K562 (cell line): ENCODE data around the gene NT5C1A. TPM values are rescaled to one million over a fixed set of nuclear protein-coding genes. Genes with fewer than 3 reads are reported as not detected.

Experiments used
- ARNT ChIP-seq, 2 experiments: fragments of 450-650 bp; IDR thresholded peaks; 2 replicates each; pipeline ENCODE4 v1.6.1; 2016; ENCODE audit warnings: mild to moderate bottlenecking in 1 of 2
- CXXC5 ChIP-seq: fragments of 250-450 bp; sonication (Bioruptor Pico); IDR thresholded peaks from 2 replicates; pipeline ENCODE4 v1.8.0; 2022; ENCODE audit warnings: inconsistent platforms, mild to moderate bottlenecking, moderate library complexity
- DIDO1 ChIP-seq: fragments of 450-650 bp; IDR thresholded peaks from 2 replicates; pipeline ENCODE4 v1.6.1; 2016; ENCODE audit warnings: low read depth, missing biosample characterization, missing genetic modification characterization
- FOSL1 ChIP-seq: fragments of 200-800 bp; sonication (Bioruptor generic); conservative IDR thresholded peaks from 2 replicates; pipeline ENCODE4 v1.6.1; 2016; ENCODE audit warnings: missing genetic modification characterization, missing compliant biosample characterization
- FOXK1 ChIP-seq: sonication (generic); formaldehyde crosslinking; IDR thresholded peaks from 2 replicates; pipeline ENCODE4 v1.8.0; 2022; ENCODE audit warnings: missing genetic modification reagents, mild to moderate bottlenecking, borderline replicate concordance
- KAT8 ChIP-seq: fragments of 450-650 bp; IDR thresholded peaks from 2 replicates; pipeline ENCODE4 v1.6.1; 2016; ENCODE audit warnings: low read depth, mild to moderate bottlenecking
- PCBP1 ChIP-seq: fragments of 200-400 bp; formaldehyde crosslinking; IDR thresholded peaks from 2 replicates; pipeline ENCODE4 v1.6.1; 2018; ENCODE audit warnings: mild to moderate bottlenecking, low read depth, low read length; ENCODE audit not compliant: poor library complexity, severe bottlenecking
- TARDBP ChIP-seq: fragments of 450-650 bp; IDR thresholded peaks from 2 replicates; pipeline ENCODE4 v1.6.1; 2016
- polyA plus RNA-seq, 8 experiments: library from polyadenylated mRNA; depleted of rRNA in 4 of 8; stranded (reverse) in 5 of 8; unstranded in 3 of 8; fragments of >200 nt; fragmentation: Nextera tagmentation in 2 of 8; fragmentation: Illumina TruSeq in 1 of 8; extraction: Ambion mirVana in 2 of 8; extraction: Trizol in 1 of 8; gene quantifications; 2 replicates each; pipeline versions ENCODE4 v1.2.1 to v1.2.3, GENCODE V29; 2011 to 2014; ENCODE audit warnings: inconsistent platforms in 1 of 8, missing spikeins in 1 of 8
- total RNA-seq, 7 experiments: library from RNA; depleted of rRNA in 6 of 7; stranded (reverse); fragments of >200 nt in 6 of 7; fragmentation: Illumina TruSeq in 2 of 7; extraction: Trizol in 2 of 7; gene quantifications; 2 replicates each; pipeline versions ENCODE4 v1.2.1 to v1.2.3, GENCODE V29; 2011 to 2021; ENCODE audit warnings: low replicate concordance in 1 of 7
- TF ChIP-seq, protein P1 (sequence below): fragments of 200-800 bp; sonication (Bioruptor generic); IDR thresholded peaks from 2 replicates; pipeline ENCODE4 v1.6.1; 2017; ENCODE audit warnings: missing genetic modification characterization, missing compliant biosample characterization
- TF ChIP-seq, protein P2 (sequence below), 2 experiments: IDR thresholded peaks; 2 replicates each; pipeline ENCODE4 v1.6.1; 2012; ENCODE audit warnings: improper control_type of control experiment in 2 of 2, low read depth in 2 of 2, low read length in 2 of 2, borderline replicate concordance in 1 of 2
- TF ChIP-seq, protein P3 (sequence below), 2 experiments: fragments of 450-650 bp in 1 of 2; sonication (generic) in 1 of 2; formaldehyde crosslinking in 1 of 2; IDR thresholded peaks; 2 replicates each; pipeline versions ENCODE4 v1.7.1 to v1.9.0; 2016 to 2022; ENCODE audit warnings: inconsistent platforms in 1 of 2, mild to moderate bottlenecking in 1 of 2, missing genetic modification reagents in 1 of 2

Gene NT5C1A
- total and polyA plus RNA-seq, 9 of the 15 experiments (the other 6 are each of a cell fraction or from before 2014, with no cell fraction given): not detected

DNA sequence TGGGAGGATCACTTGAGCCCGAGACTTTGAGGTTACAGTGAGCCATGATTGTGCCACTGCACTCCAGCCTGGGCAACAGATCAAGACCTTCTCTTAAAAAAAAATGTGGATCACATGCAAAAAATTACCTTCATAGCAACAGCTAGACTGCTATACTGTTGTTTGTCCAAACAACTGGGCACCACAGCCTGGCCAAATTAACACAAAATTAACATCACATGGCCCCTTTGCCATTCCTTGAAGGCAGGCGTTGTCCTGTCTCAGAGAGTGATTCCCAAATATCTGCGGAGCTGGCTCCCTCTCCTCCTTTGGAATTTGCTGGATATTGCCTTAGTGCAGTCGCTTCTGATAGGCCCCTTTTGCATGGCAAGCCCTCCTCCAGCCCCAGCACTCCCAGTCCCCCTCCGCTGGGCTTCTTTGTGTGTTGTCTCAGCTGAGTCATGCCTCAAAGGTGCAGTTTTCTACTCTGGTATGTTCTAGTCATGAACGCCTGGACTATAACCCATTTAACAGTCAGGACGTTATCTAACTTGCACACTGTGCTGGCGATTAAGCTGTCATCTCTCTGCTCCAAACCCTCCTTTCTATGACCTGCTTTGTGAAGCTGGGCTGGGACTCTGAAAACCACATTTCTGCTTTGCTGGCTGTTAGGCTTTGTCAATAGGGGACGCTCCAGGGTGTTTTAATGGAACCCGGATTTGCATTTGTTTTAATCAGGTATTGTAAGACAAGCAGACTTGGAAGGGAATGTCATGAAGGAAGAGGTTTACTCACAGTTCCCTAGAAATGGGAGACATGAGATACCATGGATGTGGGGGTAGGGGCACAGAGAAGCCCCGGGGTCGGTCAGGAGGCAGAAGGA is 39.4 kb upstream of the NT5C1A start (continued):
- TF ChIP-seq, protein P1, sequence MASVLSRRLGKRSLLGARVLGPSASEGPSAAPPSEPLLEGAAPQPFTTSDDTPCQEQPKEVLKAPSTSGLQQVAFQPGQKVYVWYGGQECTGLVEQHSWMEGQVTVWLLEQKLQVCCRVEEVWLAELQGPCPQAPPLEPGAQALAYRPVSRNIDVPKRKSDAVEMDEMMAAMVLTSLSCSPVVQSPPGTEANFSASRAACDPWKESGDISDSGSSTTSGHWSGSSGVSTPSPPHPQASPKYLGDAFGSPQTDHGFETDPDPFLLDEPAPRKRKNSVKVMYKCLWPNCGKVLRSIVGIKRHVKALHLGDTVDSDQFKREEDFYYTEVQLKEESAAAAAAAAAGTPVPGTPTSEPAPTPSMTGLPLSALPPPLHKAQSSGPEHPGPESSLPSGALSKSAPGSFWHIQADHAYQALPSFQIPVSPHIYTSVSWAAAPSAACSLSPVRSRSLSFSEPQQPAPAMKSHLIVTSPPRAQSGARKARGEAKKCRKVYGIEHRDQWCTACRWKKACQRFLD (CRISPR knock-in tag): peak; percentile 71; the same call in 1 of the 2 replicates
- TF ChIP-seq DIDO1 (0 out of 2 replicates have a peak, but pooled peaks have one; percentile 47), PCBP1 (no peak), KAT8 (no peak), FOXK1 (CRISPR knock-in tag) (peak; percentile 67; the same call in 1 of the 2 replicates), ARNT (IDR thresholded peaks at IDR 0.05) (peak in 1 of 2 experiments; percentile 96; a peak in 2 of 4 replicates), CXXC5 (CRISPR knock-in tag) (peak; percentile 81), FOSL1 (tag) (peak; percentile 94), TARDBP (peak; percentile 56; the same call in 1 of the 2 replicates)
- TF ChIP-seq, protein P2, sequence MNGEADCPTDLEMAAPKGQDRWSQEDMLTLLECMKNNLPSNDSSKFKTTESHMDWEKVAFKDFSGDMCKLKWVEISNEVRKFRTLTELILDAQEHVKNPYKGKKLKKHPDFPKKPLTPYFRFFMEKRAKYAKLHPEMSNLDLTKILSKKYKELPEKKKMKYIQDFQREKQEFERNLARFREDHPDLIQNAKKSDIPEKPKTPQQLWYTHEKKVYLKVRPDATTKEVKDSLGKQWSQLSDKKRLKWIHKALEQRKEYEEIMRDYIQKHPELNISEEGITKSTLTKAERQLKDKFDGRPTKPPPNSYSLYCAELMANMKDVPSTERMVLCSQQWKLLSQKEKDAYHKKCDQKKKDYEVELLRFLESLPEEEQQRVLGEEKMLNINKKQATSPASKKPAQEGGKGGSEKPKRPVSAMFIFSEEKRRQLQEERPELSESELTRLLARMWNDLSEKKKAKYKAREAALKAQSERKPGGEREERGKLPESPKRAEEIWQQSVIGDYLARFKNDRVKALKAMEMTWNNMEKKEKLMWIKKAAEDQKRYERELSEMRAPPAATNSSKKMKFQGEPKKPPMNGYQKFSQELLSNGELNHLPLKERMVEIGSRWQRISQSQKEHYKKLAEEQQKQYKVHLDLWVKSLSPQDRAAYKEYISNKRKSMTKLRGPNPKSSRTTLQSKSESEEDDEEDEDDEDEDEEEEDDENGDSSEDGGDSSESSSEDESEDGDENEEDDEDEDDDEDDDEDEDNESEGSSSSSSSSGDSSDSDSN (IDR thresholded peaks at IDR 0.05; ENCODE audit: borderline replicate concordance in 1 of 2, low read depth in 2 of 2, low read length in 2 of 2): peak in 1 of 2 experiments; percentile 82; a peak in 1 of 4 replicates
- TF ChIP-seq, protein P3, sequence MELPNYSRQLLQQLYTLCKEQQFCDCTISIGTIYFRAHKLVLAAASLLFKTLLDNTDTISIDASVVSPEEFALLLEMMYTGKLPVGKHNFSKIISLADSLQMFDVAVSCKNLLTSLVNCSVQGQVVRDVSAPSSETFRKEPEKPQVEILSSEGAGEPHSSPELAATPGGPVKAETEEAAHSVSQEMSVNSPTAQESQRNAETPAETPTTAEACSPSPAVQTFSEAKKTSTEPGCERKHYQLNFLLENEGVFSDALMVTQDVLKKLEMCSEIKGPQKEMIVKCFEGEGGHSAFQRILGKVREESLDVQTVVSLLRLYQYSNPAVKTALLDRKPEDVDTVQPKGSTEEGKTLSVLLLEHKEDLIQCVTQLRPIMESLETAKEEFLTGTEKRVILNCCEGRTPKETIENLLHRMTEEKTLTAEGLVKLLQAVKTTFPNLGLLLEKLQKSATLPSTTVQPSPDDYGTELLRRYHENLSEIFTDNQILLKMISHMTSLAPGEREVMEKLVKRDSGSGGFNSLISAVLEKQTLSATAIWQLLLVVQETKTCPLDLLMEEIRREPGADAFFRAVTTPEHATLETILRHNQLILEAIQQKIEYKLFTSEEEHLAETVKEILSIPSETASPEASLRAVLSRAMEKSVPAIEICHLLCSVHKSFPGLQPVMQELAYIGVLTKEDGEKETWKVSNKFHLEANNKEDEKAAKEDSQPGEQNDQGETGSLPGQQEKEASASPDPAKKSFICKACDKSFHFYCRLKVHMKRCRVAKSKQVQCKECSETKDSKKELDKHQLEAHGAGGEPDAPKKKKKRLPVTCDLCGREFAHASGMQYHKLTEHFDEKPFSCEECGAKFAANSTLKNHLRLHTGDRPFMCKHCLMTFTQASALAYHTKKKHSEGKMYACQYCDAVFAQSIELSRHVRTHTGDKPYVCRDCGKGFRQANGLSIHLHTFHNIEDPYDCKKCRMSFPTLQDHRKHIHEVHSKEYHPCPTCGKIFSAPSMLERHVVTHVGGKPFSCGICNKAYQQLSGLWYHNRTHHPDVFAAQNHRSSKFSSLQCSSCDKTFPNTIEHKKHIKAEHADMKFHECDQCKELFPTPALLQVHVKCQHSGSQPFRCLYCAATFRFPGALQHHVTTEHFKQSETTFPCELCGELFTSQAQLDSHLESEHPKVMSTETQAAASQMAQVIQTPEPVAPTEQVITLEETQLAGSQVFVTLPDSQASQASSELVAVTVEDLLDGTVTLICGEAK (IDR thresholded peaks at IDR 0.05): peak; percentile 15
- TF ChIP-seq, protein P3 (CRISPR knock-in tag; IDR thresholded peaks at IDR 0.05): no peak
